OCI-M2 (cell line): ENCODE results near the gene RNF169.
"Not testable (repeated sequence)": the region's sequence is repeated elsewhere in the genome, so short reads cannot be mapped to it uniquely, and the experiment has no call there.

Experiments
- DNase-seq: peaks from one replicate; lab custom pipeline; 2025; ENCODE audit not compliant: unreplicated experiment; lab: John Stamatoyannopoulos, UW

The RNF169 gene

DNA sequence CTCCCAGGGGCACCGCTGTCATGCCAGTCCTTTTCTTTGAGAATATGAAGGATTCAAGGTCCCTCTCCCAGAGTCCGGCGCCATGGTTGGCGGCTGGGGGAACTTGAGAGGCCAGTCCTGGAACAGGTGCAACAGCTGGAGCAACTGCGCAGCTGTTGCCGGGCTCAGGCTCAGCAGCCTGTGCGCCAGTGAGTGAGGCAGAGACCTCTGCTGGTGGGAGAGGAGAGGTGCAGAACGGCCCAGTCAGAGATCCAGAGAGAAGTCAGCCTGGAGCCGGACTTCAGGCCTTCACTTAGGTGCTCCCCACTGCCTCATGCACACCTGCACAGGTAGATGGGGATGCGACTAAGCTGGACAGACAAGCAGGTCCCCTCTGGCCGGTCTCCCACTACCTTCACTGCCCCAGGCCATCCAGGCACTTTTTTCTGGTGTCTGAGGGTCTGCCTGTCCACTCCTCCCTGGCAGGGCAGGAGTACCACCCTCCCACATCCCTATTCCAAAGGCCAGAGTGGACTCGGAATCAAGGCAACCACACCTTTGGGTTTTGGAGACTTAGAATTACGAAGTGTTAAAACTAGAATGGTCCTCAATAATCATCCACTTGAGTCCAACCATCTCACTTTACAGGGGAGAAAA is 22.0 kb upstream of the RNF169 start:
- no peak for DNase-seq

DNA sequence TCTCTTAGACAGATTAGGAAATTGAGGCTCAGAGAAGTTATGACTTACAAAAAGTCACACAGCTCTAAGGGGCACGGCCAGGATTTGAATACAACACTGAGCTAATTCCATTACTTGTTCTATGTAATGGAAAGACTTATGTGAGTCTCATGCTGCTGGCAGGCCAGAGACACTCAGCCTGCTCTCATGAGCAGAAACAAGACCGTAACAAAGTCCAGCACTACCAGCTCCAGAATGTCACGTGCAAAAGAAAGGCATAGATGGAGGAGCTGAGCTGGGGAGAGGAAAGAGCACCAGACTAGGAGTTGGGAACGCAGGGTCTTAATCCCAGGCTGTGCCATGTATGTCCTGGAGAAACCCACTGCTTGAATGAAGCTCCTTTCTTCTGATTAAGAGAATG is 19.3 kb upstream of the RNF169 start:
- DNase-seq, result no peak

DNA sequence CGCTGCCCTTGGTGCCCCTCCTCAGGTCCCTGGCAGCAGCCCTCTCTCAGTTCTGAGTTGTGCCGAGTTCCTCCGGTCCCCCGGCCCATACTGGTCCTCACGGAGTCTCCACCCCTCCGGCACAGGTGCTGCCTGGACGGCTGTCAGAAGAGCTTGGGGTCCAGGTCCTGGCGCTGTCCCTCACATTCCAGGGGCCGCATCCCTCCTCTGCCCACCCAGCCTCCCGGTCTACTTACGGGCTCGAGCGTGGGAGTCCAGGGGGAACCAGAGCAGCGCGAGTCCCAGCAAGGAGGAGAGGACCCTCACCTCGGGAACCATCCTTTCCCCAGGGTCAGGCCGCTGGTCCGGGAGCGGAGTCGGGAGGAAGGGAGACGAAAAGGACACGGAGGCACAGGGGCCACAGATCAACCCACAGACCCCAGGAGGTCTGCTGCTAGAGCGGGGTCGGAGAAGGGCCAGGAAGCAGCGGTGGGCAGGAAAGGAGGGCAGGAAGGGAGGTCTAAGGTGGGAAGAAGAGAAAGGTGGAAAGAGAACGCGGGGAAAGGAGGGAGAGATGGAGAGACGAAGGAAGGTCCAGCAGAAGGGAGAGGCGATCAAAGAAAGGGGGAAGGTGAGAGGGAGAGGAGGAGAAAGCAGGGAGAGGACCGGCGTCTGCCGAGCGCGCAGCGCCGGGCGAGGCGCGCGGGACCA is 17.9 kb upstream of the RNF169 start:
- no peak for DNase-seq

DNA sequence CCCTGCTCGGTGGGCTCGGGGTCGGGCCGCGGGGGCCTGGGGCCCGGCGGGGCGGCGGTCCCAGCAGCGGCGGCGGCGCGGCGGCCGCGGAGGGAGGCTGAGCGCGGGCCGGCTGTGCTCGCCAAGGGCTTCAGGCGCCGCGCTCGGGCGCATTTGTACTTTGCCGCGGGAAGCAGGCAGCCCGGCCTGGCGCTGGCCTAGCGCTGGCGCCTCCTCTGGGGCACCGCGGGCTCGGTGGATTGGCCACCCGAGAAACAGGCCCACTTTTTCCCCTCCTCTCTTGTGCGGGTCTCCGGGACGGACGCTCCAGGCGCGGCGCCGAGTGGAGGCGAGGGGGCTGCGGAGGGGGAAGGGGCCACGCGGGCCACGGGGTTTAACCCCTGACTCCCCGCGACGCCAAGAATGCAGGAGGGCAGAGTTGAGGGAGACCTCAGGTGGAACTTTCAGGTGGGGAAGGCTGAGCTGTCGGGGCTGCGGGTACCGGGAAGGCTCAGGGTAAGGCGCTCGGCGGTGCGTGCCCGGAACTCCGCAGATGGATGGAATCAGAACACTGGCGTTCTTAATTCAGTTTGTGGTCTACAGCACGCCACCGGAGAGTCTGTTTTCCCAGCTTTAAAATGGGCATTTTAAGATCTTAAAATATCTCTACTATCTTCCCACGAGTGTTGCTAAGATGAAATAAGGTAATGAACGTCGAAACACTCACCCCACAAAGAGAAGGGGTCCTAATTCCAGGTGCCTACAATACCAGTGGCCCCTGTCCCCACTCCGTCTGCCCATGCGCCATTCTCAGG is 17.2 kb upstream of the RNF169 start, which contains the start of gene CHRDL2:
TSS of gene CHRDL2 (minus strand) at position 126 of the 794 bp plus-strand sequence. CDS start 538 bp downstream, outside the sequence.
- DNase-seq, result no peak

DNA sequence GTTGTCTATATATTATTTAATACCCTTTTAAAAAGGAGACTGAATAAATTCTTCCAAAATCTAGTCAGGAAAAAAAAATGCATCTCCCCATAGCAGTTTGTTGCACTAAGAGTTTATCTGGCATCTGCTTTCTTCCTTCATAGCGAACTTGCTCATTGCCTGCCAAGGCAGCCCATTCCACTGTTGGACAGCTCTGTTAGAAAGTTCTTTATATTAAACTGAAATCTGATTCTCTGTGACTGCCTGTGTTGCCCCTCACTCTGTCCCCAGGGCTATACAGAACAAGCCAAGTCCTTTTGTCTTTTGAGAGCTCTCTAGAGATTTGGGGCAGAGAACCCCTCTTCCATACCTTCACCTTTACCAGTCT is 14.1 kb upstream of the RNF169 start:
- DNase-seq, result no peak

DNA sequence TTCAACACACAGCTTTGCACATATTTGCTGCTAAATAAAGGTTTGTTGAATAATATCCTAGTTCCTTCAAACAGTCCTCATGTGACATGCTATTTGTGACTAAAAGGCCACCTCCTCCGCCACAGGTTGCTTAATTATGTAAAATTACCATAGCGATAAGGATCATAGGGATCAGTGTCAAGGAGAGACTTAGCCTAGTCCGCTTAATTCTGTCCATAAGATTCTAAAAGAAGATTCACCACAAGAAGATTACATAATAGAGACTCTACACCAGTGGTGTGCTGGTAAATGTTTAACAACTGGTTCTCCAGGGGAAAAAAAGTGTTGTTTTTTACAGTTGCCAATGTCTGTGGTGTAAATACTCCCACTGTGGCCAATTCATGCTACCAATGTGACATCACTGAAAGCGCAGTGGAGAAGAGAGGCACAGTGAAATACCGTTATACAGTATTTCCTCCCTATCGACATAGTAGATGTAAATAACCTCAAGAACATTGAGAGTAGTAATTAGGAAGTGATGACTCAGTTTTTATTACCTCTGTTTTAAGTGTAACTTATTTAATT is 13.2 kb upstream of the RNF169 start:
- no peak for DNase-seq

DNA sequence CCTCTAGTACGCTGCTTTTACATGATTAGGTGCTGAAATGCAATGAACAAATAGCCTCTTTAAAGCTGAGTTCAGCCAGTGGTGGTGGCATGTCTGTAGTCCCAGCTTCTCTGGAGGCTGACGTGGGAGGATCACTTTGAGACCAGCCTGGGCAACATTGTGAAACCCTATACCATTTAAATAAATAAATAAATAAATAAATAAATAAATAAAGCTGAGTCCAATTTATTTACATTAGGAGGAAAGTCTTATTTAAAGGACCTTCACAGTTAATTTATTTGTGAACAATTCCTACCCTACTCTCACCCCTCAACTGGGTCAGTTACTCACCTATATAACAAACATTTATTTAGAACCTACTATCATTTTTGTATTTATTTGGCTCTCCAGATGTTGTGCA is 12.6 kb upstream of the RNF169 start:
- no peak for DNase-seq

DNA sequence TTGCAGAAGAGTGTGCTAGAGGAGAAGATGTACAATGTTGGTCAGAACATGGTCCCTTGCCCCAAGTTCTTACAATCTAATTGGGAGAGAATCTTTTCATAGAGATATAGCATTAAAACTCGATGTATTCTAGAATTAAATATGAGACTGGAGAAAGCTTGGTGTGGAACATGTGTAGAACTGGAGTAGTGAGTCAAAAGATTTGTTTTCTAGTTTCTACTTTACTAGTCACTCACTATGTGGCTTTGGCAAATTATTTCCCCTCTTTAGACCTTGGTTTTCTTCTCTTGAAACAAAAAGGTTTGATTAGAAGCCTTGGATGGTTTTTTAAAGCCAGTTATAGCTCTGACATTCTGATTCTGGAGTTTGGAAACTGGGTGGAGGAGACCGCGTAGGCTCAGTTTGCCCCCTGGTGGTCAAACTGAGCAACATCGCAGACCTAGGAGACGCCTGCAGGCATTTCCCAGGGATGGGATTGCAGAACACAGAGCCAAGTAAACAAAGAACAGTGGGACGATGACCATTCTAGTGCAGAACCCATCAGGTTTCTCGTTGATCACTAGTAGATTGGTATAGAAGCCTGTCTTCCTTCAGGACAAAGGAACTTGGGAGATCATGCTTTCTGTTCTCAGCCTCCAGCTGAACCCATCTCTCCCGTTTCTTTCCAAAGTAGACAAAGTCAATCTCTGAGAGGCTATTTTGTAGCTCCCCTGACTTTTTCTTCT is 8.9 kb upstream of the RNF169 start:
- no peak for DNase-seq

DNA sequence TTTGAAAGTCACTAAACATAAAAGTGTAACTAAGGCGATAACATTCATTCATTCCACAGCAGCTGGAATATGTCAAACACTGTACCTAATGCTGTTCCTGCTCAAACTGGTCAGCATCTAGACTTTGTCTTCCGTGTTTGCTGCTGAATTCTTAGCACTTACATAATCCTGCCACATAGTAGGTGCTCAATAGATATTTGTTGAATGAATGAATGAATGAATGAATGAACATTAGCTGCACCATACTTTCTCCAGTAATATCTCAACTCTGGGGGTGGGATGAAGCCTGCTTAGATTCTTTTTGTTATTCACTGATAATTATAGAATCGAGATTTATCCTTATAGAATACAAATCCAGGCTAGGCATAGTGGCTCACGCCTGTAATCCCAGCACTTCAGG is 6.6 kb upstream of the RNF169 start:
- DNase-seq, result no peak

DNA sequence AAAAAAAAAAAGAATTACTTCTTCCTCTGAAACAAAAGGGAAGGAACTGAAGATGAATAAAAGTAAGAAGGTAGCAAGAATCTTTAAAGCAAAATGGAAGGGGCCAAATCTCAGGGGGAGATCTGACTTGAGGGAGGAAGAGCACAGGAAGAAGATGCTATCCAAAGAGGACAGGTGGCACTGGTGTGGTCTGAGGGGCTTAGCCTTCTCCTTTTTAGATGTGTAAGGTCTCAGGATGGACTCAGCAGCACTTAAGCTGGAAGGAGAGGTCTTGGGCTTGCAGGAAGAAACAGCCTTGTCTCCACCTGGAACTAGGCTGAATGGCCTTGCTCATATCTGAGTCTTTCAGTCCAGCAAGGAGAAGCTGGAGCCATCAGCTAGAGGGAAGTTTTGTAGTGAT is 5.0 kb upstream of the RNF169 start:
- no peak for DNase-seq

DNA sequence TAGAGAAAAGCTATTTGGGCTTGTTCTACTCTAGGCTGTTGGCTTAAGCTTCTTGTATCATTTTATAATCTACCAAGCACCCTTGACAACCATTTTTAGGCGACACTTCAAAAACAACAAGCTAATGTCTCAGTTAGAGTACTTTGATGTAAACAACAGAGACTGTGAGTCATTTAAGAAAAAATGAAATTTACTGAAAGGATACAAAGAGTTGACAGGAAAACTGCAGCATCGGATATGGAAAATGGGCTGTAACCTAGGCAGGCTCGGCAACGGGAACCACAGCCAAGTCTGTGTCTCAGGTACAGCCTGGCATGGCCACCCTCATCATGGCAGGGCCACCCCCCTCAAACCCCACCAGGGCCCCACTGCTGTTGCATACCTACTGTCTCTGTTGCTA is 4.4 kb upstream of the RNF169 start:
- DNase-seq, result no peak

DNA sequence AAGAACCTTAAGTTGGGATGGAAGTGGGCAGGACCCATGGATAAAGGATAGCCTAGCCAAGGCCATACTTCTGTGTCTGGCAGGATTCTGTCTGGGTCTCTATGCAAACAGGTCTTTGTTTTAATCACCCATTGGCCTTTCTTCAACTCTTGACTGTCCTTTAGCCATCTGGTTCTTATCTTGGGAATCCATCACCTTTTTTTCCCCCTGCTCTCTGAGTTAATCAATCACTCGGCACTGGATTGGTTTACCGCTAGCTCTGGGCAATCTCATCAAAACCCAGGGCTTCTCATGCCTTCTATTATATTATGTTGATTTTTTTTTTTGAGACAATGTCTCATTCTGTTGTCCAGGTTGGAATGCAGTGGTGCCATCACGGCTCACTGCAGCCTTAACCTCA is 1.8 kb upstream of the RNF169 start:
- no peak for DNase-seq

DNA sequence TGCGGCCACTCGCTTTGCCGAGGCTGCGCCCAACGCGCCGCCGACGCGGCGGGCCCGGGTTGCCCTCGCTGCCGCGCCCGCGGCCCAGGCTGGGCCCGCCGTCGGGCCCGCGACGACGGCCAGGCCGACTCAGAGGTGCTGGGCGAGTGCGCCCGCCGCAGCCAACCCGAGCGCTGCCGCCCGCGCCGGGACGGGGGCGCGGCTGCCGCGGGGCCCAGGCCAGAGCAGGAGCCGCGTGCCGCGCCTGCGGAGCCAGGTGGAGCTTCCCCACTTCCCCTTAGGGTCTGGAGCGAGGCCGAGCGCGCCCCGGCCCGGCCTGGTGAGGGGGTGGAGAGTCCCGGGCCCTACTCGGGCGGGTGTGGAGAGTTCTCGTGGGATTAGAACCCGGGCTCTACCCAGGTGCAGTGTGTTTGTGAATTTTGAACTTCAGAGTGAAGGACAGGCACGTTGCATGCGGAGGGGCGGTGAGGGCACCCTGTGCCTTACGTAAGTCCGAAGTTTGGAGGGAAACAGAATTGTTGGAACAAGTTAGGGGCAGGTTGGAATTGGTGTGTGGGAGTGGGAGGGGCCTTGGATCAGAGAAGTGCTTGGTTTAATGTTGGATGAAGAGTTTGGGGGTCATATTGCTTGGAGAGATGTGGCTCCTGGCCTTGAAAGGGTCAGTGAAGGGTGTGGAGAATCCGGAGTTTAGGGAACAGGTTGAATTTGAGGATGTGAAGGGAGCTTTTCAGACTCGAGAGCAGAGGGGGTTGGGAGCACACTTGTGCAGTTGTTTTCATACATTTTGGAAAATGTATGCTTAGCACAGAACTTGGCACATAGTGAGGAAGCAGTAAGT is 697 bp downstream of the RNF169 start:
- DNase-seq, result no peak

DNA sequence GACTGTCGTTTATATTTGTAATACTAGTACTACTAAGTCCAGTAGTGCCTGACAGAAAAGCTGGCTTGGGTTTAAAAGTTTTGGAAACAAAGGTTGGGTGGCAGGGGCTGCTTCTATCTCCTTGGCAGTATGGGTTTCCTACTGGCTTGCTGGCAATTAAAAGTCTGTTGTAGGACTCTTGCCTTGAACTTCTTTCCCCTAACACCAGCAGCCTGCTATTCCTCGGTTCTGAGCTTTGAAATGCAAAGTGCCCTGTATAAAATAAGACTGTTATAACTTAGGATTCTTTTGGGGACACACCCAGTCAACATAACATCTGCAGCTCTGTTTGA is 1.3 kb downstream of the RNF169 start:
- no peak for DNase-seq

DNA sequence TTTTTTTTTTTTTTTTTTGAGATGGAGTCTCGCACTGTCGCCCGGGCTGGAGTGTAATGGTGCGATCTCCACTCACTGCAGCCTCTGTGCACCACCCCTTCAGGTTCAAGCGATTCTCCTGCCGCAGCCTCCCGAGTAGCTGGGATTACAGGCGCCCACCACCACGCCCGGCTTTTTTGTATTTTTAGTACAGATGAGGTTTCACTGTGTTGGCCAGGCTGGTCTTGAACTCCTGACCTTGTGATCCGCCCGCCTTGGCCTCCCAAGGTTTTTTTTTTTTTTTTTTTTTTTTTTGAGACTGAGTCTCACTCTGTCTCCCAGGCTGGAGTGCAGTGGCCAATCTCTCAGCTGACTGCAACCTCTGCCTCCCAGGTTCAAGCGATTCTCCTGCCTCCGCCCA is 1.9 kb downstream of the RNF169 start:
- not testable (repeated sequence) for DNase-seq

DNA sequence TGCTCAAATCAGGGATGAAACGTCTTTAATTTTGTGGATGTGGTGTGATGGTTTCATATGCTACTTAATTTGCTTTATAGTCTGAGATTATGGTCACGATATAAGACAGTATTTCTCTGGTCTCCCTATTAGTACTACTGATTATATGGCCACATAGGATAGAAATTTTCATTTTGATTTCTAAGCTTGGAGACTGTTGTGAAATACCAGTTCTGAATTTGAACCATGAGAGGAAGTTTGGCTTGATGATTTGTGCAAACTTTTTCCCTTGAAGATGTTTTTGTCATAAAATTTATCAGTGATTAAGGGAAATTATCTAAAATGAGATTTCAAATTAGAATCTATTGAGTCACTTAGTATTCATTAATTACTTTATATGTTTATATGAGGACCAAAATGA is 2.7 kb downstream of the RNF169 start:
- no peak for DNase-seq

DNA sequence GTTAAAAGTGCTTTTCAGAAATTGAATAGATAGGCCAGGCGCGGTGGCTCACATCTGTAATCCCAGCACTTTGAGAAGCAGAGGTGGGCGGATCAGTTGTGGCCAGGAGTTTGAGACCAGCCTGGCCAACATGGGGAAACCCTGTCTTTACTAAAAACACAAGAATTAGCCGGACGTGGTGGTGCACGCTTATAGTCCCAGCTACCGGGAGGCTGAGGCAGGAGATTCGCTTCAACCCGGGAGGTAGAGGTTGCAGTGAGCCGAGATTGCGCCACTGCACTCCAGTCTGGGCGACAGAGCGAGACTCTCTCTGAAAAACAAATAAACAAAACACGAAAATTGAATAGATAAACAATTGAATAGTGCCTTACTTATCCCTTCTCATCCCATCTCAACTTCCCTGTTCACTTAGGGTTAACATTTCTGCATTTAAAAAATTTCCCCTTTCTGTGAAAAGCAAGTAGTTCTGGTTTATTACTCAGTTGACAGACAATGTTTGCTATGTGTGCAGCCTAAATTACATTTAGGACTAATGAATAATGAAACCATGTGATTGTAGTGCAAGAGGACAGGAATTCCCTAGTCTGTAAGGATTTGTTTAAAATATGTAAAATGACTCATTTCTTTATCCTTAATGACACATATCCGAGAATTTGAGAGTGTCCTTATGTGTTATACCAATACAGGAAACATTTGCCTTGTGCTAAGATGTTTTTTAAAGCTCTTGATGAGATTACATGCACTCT is 6.0 kb downstream of the RNF169 start:
- no peak for DNase-seq

DNA sequence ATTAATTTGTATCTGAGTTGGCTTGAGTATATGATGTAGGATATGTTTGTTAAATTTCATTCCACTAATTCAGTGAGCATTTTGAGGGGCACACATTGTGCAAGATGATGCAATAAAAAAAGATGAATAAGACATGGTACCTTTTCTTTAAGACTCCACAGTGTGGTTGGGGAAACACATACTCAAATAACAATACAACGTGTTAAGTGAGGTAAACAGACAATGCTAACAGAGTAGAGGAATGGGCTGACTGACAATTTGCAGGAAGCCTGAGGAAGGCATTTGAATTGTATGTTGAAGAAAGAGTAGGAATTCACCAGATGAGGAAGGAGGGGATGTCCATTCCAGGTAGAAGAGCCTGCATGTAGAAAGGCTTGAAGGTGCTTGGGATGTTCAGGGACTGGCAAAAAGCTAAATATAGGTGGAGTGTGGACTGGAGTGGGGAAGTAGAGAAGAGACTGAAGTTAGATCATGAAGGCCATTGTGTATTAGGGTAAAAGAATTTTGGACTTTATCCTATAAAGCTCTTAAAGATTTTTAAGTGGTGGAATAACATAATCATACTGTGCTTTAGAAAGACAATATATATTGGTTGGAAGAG is 6.8 kb downstream of the RNF169 start:
- DNase-seq, result no peak

DNA sequence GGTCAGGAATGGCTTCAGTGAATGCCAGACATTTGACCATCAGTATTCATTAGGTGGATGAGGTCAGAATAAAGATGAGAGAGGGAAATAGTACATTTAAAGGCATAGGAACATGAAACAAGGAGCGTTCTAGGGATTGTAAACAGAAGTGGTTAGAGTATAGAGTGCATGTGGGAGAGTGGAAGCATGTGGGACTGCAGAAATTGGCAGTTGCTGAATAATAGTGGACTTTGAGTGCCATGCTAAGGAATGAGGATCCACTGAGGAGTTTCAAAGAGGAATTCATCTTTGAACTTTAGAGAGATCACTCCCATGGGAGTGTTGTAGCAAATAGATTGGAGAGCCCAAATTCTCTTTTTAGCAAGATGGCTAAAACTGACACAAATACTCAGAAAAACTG is 7.9 kb downstream of the RNF169 start:
- no peak for DNase-seq
